ENCODE measurements around the gene PTCHD1. TPM values are rescaled to one million over a fixed set of nuclear protein-coding genes. Genes with fewer than 3 reads are reported as not detected.

PTCHD1 gene
- total RNA-seq, 1 experiment from 2014 or later = not detected

DNA sequence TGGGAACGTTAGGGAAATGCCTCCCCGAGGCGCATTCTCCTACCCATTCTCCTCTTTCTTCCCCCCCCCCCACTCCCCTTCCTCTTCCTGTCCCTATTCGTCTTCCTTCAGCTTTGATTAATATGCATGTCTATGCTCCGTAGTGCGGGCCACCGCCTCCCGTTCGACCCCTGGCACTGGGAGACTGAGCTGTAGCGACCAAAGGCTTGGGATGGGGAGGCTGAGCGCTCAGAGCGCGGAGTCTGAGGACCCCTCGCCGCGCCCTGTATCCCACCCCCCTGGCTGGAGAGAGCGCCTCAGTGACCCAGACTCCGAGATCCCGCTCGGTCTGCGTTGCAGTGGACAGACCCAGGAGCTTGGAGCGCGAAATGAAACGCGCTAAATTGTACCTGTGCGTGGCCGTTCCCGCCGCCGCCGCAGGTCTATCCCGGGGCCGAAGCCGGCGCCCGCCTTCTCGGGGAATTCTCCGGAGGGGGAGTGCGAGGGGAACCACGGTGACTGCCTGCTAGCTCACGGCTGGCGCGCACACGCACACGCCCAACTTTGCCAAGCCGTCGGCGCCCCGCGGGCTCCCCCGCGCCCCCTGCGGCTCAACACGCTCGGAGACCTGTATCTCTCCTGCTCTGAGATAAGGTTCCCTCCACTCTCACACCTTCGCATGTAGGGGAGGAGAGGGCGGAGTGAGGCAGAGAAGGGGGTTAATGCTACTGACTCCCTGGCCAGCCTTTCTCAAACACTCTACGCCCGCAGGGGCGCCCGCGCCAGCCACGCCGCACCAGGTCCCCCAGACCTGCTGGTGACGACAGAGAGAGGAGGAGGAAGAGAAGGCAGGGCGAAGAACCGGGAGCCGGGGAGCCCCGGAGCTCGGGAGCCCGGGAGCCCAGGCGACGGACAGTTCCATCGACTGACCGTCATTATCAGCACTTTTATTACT, 1.5 kb upstream of the PTCHD1 start:
- Histone ChIP-seq H3K36me3 (no peaks in the 10 kb centered on the region), H3K4me1 (replicated peaks) (no peaks in the 10 kb centered on the region), H3K27ac (no peak overlapping the region), H3K4me3 (no peak overlapping the region), H3K9me3 (replicated peaks) (no peaks in the 10 kb centered on the region), H3K27me3 (replicated peaks) (peaks cover 8% of the 10 kb centered on the region)
- DNase-seq (ENCODE audit: low read depth in 1 of 2, low spot score in 2 of 2) = no peak

DNA sequence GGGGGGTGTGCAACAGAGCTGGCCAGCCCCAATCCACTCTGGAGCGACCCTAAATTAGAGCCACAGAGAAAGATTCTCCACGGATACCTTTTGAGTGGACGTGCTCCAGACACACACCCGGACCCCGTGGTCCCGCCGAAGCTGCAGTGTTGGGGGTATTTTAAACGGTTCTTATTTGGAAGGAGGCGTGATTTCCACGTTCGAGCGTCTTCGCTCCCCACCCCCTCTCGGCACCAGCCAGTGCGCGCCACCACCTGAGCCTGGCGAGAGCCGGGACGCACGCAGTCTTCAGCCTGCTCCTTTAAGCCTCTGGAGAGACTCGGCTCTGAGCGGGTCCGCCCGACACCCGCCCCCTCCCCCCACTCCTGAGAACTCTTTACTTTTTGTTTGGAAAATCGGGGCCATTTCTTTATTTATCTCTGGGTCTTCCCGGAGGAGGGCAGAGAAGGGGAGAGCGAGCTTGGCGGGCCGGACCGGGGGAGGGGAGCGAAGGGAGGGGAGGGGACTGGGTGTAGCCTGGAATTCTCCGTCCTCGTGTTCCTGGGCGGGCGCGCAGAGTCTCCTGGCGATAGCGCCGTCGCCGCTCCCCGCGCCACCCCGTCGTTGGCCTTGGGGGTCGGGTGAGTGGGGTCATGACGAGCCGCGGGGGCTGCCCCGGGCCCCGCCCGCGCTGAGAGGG, 668 bp upstream of the PTCHD1 start:
- Histone ChIP-seq H3K27me3 (replicated peaks) (peaks cover 8% of the 10 kb centered on the region), H3K27ac (no peak overlapping the region), H3K9me3 (replicated peaks) (no peaks in the 10 kb centered on the region), H3K36me3 (no peaks in the 10 kb centered on the region), H3K4me3 (no peak overlapping the region), H3K4me1 (replicated peaks) (no peaks in the 10 kb centered on the region)
- no peak for DNase-seq (ENCODE audit: low read depth in 1 of 2, low spot score in 2 of 2)

DNA sequence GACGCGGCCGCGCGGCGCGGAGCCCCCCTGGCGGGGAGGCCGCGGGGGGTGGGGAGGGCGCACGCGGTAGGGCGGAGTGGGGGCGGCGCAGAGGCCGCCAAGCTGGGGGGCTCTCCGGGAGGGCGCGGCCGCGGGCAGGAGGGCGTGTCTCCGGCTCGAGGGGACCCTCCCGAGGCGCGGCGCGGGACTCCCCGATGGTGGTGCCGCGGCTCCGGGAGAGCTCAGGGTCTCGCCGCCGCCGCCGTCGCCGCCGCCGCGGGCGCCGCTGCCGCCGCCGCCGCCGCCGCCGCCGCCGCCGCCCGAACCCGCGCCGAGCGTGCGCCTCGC, 165 bp upstream of the PTCHD1 start:
- H3K36me3 ChIP-seq = no peaks in the 10 kb centered on the region
- no peaks in the 10 kb centered on the region for H3K4me1 ChIP-seq (replicated peaks)
- peaks cover 8% of the 10 kb centered on the region for H3K27me3 ChIP-seq (replicated peaks)
- no peak overlapping the region for H3K27ac ChIP-seq
- no peak for DNase-seq (ENCODE audit: low read depth in 1 of 2, low spot score in 2 of 2)
- no peaks in the 10 kb centered on the region for H3K9me3 ChIP-seq (replicated peaks)
- no peak overlapping the region for H3K4me3 ChIP-seq

DNA sequence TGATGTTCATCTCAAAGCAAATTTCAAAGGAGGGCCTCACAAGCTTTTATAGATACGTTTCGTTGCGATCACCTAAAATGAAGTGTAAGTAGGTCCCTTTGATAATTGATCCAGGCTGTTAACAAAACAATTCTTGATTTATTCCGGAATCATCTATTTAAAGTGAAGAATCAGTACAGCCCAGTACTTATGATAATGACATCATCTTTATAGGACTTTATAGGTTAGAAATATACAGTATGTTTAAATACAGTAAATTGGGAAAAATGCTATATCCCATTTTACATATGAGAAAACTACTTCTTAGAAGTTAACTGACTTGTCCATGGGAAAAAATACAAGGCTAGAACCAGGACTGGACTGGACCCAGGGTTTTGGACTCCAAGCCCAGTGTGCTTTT, 3.7 kb downstream of the PTCHD1 start:
- Histone ChIP-seq H3K4me3 (no peak overlapping the region), H3K27me3 (replicated peaks) (peaks cover 6% of the 10 kb centered on the region; the same call in 1 of the 2 replicates), H3K9me3 (replicated peaks) (no peaks in the 10 kb centered on the region), H3K36me3 (no peaks in the 10 kb centered on the region), H3K4me1 (replicated peaks) (no peaks in the 10 kb centered on the region), H3K27ac (no peak overlapping the region)
- DNase-seq (ENCODE audit: low read depth in 1 of 2, low spot score in 2 of 2) = no peak

DNA sequence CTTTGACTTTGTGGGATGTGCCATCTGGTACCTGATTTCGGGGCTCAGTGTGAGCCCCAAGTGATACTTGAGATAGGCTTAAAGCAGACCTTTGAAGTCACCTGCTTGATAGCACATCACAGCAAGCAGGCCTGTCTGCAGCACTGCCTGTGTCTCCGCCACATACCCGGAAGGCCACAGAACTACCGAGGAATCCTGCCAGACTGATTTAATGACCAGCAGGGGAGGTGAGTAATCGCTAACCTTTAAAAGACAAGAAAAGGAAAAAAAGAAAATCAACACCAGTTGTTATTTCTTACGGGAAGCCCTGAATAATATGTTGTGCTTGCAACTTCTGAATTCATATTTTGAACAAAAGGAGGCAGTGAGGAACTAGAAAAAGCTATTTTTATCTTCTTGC, 6.8 kb downstream of the PTCHD1 start:
- no peaks in the 10 kb centered on the region for H3K36me3 ChIP-seq
- H3K4me3 ChIP-seq = no peak overlapping the region
- DNase-seq (ENCODE audit: low read depth in 1 of 2, low spot score in 2 of 2) = no peak
- H3K4me1 ChIP-seq (replicated peaks) = no peaks in the 10 kb centered on the region
- no peaks in the 10 kb centered on the region for H3K9me3 ChIP-seq (replicated peaks)
- no peak overlapping the region for H3K27ac ChIP-seq
- H3K27me3 ChIP-seq (replicated peaks) = no peaks in the 10 kb centered on the region

DNA sequence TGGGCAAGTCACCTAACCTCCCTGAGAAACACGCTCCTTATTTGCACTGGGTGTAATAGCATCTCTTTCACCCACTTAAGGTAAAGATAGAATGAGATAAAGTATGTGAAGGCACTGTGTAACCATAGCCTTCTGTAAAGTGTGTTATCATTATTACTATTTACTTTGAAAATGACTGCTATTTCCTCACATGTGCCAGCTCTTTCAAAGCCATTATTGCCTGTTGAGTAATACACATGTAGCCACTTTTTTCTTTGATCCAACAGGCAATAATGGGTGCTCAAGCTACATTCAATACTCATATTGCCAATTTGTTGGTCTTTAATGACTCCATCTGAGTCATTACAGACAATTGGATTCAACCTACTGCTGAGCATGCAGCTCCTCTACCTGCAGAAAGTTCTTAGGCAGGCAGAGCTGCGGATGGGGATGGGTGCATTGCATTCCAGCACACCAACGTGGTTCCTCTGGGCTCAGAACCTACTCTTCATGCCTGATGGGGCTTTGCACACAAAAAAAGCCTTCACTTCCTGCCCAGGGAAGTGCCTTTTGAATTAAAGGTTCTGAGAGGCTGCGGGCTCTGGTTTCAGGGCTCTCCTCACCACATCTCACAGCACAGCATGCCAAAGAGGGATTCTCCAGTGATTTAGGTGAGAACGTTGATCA, 9.7 kb downstream of the PTCHD1 start:
- Histone ChIP-seq H3K4me1 (replicated peaks) (no peaks in the 10 kb centered on the region), H3K27me3 (replicated peaks) (no peaks in the 10 kb centered on the region), H3K27ac (no peak overlapping the region), H3K36me3 (no peaks in the 10 kb centered on the region), H3K4me3 (no peak overlapping the region), H3K9me3 (replicated peaks) (no peaks in the 10 kb centered on the region)
- DNase-seq (ENCODE audit: low read depth in 1 of 2, low spot score in 2 of 2) = no peak

DNA sequence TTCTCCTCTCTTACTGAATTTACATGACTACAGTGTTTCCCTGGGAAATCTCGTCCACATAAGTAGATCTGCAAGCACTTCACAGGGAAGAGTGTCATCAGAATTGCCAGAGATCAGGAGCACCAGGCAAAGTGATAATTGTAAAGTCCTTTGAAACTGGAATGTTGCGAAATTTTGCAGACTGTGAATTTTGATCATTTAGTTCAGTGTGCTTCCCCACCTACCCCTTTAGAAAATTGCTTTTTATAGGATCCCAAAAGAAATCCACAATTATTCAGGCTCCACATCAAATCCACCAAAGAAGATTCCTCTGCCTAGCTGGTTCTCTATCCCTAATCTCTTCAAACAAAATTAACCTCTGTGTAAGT, 10.2 kb downstream of the PTCHD1 start:
- Histone ChIP-seq H3K27ac (no peak overlapping the region), H3K4me1 (replicated peaks) (no peaks in the 10 kb centered on the region), H3K36me3 (no peaks in the 10 kb centered on the region), H3K4me3 (no peak overlapping the region), H3K27me3 (replicated peaks) (no peaks in the 10 kb centered on the region), H3K9me3 (replicated peaks) (no peaks in the 10 kb centered on the region)
- DNase-seq (ENCODE audit: low read depth in 1 of 2, low spot score in 2 of 2) = no peak

DNA sequence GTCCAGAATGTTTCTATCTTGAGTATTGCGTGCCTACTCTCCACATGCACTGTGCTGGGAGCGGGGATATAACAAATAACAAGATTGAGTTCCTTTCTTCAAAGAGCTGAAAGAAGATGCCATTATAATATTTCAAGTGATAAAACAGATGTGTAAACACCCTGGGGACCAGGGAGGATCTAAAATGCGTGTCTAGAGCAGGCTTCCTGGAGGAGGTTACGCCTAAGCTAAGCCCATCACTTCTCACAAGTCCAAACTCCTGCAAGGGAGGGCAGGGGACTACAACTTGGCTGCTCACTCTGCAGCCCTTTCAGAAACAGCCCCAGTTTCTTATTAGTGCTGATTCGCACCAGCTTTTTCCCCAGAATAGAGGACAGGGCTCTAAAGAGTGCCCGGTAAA, 21.5 kb downstream of the PTCHD1 start:
- DNase-seq (ENCODE audit: low read depth in 1 of 2, low spot score in 2 of 2) = no peak
- Histone ChIP-seq H3K4me1 (replicated peaks) (no peaks in the 10 kb centered on the region), H3K36me3 (no peaks in the 10 kb centered on the region), H3K4me3 (no peak overlapping the region), H3K9me3 (replicated peaks) (no peaks in the 10 kb centered on the region), H3K27me3 (replicated peaks) (no peaks in the 10 kb centered on the region), H3K27ac (no peak overlapping the region)

DNA sequence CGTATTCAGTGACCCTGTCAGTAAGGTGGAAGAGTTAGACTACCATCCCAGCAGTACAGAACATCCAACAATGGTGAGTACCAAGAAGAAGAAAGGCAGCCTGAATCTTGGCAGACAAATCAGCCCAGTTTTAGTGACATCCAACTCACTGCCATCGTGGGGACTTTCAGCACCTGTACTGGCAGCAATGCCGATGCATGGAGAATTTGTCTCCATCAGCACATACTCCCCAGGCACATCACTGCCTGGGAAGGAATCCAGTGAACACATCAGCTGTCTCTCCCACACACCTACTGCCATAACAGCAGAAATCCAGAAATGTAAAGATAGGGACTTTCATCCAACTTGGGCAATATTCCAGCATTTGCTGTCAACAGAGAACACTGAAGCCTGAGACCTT, 29.8 kb downstream of the PTCHD1 start:
- Histone ChIP-seq H3K36me3 (no peaks in the 10 kb centered on the region), H3K27ac (no peak overlapping the region), H3K4me1 (replicated peaks) (no peaks in the 10 kb centered on the region), H3K27me3 (replicated peaks) (no peaks in the 10 kb centered on the region), H3K9me3 (replicated peaks) (no peaks in the 10 kb centered on the region), H3K4me3 (no peak overlapping the region)
- no peak for DNase-seq (ENCODE audit: low read depth in 1 of 2, low spot score in 2 of 2)

DNA sequence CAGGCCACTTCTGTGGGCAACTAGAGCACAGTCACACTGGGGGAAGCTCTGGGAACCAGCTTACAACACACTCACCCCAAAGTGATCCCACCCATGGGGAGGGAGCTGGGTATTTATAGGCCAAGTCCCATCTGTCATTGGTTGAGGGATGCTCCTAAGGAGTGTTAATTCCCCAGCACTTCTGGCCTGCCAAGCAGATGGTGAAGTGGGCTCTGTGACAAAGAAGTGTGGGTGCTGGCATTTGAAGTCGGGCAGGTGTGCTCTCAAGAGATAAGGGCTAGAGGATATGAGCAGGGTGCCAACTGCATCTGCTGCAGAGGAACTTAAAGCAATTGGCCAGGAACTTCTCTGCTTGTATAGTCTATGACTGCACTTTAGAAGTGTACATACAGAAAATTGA, 30.9 kb downstream of the PTCHD1 start:
- Histone ChIP-seq H3K36me3 (no peaks in the 10 kb centered on the region), H3K27me3 (replicated peaks) (no peaks in the 10 kb centered on the region), H3K4me3 (no peak overlapping the region), H3K4me1 (replicated peaks) (no peaks in the 10 kb centered on the region), H3K27ac (no peak overlapping the region), H3K9me3 (replicated peaks) (no peaks in the 10 kb centered on the region)
- no peak for DNase-seq (ENCODE audit: low read depth in 1 of 2, low spot score in 2 of 2)

DNA sequence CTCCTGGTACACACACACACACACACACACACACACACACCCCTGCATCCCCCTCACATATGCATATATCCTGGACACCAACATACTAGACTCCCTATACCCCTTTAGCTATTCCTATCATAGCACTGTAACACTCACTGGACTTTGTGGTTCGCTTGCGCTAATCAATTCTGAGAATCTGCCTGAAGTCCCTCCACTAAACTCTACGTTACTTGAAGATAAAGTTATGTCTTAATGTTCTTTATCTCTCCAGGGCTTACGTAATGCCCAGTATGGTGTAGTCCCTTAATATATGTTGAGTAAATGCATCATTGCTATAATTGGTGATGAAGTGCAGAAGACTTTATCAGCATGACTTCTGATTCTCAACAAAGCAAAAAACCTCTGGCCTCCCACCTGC, 32.3 kb downstream of the PTCHD1 start:
- Histone ChIP-seq H3K27ac (no peak overlapping the region), H3K9me3 (replicated peaks) (no peaks in the 10 kb centered on the region), H3K27me3 (replicated peaks) (no peaks in the 10 kb centered on the region), H3K4me3 (no peak overlapping the region), H3K36me3 (no peaks in the 10 kb centered on the region), H3K4me1 (replicated peaks) (no peaks in the 10 kb centered on the region)
- no peak for DNase-seq (ENCODE audit: low read depth in 1 of 2, low spot score in 2 of 2)

DNA sequence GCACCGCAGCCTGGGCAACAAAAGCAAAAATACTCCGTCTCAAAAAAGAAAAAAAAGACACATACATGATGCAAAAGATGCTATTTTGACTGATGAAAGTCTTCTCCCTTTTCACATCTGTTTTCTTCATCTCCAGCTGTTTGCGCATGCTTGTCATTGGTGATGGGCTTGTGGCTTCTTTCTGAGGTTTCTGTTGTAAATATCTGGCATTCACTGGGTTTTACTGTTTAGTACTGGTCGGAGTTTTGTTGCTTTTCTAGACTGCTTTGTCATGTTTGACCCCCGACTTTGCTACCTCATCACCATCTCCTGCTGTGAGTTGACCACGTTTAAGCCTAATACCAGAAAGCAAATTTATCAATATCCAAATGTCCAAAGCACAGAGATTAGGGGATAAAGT, 34.4 kb downstream of the PTCHD1 start:
- H3K9me3 ChIP-seq (replicated peaks) = no peaks in the 10 kb centered on the region
- no peak overlapping the region for H3K4me3 ChIP-seq
- no peaks in the 10 kb centered on the region for H3K4me1 ChIP-seq (replicated peaks)
- H3K27me3 ChIP-seq (replicated peaks) = no peaks in the 10 kb centered on the region
- no peaks in the 10 kb centered on the region for H3K36me3 ChIP-seq
- H3K27ac ChIP-seq = no peak overlapping the region
- DNase-seq (ENCODE audit: low read depth in 1 of 2, low spot score in 2 of 2) = no peak

DNA sequence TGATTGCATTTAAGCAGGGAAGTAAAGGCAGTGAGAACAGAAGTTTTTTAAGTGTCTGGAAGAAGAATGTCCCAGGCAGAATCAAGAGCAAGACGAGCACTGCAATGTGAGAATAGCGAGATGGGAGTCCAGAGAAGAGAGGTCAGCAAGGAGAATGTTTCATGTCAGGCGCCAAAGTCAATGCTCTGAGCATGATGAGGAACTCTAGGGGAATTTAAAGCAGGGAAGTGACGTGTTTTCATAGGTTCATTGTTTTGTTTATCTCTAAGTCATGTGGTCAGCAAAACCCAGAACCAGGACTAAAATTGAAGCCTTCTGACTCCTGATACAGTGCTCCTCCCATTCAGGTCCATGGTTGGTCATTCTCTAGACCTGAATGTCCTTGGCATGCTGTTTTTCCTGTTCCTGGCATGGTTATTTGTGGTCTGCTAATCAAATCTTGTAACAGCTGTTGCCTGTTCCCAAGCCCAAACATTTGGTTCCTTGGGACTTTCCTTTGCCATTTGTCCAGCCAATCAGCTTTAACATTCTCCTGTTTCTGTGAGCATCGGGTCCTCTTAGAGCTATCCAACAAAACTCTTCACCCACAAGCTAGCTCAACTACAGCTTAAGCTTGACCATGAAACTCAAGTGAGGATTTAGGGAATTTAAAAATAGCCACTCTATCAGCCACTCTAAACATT, 37.7 kb downstream of the PTCHD1 start:
- Histone ChIP-seq H3K4me3 (no peak overlapping the region), H3K27ac (no peak overlapping the region)

More for the DNA sequence above, 37.7 kb downstream of the PTCHD1 start:
- Histone ChIP-seq H3K36me3 (no peaks in the 10 kb centered on the region), H3K9me3 (replicated peaks) (no peaks in the 10 kb centered on the region), H3K27me3 (replicated peaks) (no peaks in the 10 kb centered on the region), H3K4me1 (replicated peaks) (no peaks in the 10 kb centered on the region)
- no peak for DNase-seq (ENCODE audit: low read depth in 1 of 2, low spot score in 2 of 2)

Measured in SJSA1 (cell line).